ENCODE data around the gene EGFL6.

DNA sequence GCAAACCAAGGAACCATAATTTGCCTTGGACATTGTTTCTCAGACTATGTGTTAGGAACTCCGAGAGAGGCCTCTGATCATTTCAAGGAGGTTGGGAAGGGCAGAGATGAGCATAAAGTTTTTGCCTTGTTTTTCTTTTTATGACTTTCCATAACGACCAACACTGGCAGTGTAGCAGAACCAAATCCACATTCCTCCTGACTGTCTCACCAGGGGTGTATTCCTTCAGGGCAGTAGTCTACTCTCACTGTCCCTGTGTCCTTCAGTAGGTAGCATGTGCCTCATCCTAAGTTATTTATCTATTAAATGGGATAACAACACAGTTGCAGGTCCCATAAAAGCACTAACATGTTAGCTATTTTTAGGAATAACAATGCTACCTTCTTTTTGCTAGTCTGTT lies 20.8 kb downstream of the EGFL6 start:
- TF ChIP-seq, protein P1, sequence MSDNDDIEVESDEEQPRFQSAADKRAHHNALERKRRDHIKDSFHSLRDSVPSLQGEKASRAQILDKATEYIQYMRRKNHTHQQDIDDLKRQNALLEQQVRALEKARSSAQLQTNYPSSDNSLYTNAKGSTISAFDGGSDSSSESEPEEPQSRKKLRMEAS (IDR thresholded peaks at IDR 0.05; ENCODE audit: low read depth, low read length) = no peak
- TF ChIP-seq, protein P2, sequence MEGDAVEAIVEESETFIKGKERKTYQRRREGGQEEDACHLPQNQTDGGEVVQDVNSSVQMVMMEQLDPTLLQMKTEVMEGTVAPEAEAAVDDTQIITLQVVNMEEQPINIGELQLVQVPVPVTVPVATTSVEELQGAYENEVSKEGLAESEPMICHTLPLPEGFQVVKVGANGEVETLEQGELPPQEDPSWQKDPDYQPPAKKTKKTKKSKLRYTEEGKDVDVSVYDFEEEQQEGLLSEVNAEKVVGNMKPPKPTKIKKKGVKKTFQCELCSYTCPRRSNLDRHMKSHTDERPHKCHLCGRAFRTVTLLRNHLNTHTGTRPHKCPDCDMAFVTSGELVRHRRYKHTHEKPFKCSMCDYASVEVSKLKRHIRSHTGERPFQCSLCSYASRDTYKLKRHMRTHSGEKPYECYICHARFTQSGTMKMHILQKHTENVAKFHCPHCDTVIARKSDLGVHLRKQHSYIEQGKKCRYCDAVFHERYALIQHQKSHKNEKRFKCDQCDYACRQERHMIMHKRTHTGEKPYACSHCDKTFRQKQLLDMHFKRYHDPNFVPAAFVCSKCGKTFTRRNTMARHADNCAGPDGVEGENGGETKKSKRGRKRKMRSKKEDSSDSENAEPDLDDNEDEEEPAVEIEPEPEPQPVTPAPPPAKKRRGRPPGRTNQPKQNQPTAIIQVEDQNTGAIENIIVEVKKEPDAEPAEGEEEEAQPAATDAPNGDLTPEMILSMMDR (IDR thresholded peaks at IDR 0.05; ENCODE audit: low read depth, low read length) = no peak
- no peak for TF ChIP-seq POLR2A (IDR thresholded peaks at IDR 0.05; ENCODE audit: extremely low read depth, insufficient read length)
